ENCODE results near the gene CDKN2AIPNL.
"Not testable (repeated sequence)": the region's sequence is repeated elsewhere in the genome, so short reads cannot be mapped to it uniquely, and the experiment has no call there.

The CDKN2AIPNL gene

DNA sequence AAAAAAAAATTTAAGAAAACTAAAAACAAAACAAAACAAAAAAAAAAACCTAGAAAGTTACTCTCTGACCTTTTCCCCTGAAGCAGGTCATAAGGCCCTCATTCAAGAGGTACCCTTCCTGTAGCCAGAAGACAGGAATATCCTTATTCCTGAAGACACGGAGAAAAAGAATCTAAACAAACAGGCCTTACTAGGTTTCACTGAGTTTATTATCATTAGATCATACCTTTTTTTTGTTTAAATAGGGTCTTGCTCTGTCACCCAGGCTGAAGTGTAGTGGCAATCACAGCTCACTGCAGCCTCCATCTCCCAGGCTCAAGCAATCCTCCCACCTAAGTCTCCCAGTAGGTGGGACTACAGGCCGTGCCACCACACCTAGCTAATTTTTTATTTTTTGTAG is 11.7 kb upstream of the CDKN2AIPNL start:
- POLR2A ChIA-PET, result interaction anchor here (0.7 kb wide), 1 partner anchor 65 kb away, joined by 3 read pairs; no protein-coding TSS in a partner anchor
- no peak for DNase-seq (ENCODE audit: extremely low spot score)
- CTCF ChIA-PET, result no interaction called here
- TF ChIP-seq CTCF (IDR thresholded peaks at IDR 0.05; ENCODE audit: control extremely low read depth, extremely low read depth, low read depth, missing control alignments), result no peak

DNA sequence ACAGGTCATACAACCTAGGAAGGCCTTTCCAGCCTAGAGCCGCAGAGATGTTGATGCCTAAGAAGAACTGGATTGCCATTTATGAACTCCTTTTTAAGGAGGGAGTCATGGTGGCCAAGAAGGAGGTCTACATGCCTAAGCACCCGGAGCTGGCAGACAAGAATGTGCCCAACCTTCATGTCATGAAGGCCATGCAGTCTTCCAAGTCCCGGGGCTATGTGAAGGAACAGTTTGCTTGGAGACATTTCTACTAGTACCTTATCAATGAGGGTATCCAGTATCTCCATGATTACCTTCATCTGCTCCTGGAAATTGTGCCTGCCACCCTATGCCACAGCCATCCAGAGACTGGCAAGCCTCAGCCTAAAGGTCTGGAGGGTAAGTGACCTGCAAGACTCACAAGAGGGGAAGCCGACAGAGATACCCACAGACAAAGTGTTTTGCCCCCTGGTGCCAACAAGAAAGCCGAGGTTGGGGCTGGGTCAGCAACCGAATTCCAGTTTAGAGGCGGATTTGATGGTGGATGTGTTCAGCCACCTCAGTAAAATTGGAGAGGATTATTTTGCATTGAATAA is 11.2 kb upstream of the CDKN2AIPNL start:
- no peak for DNase-seq (ENCODE audit: extremely low spot score)
- ChIA-PET POLR2A (interaction anchor here (0.7 kb wide), 1 partner anchor 64 kb away, joined by 3 read pairs; no protein-coding TSS in a partner anchor), CTCF (no interaction called here)
- no peak for TF ChIP-seq CTCF (IDR thresholded peaks at IDR 0.05; ENCODE audit: control extremely low read depth, extremely low read depth, low read depth, missing control alignments)

- CTCF ChIA-PET, result interaction anchor here (2.0 kb wide), 1 partner anchor 9 kb away, joined by 6 read pairs; the partner anchor contains the start of gene CDKN2AIPNL
- POLR2A ChIA-PET, result not testable (repeated sequence)
These were observed 9.4 kb upstream of the CDKN2AIPNL start for GRCh38 chr5:134421038-134421437.

GRCh38 chr5:134420343-134420742 is 8.7 kb upstream of the CDKN2AIPNL start:
- POLR2A ChIA-PET, result no interaction called here
- DNase-seq (ENCODE audit: extremely low spot score), result no peak
- TF ChIP-seq CTCF (IDR thresholded peaks at IDR 0.05; ENCODE audit: control extremely low read depth, extremely low read depth, low read depth, missing control alignments), result no peak
- CTCF ChIA-PET, result interaction anchor here (0.8 to 2.0 kb wide), 3 partner anchors 9 to 108 kb away, joined by 3 to 6 read pairs (median 3); partner anchors contain the start of gene CDKN2AIPNL

More at GRCh38 chr5:134421038-134421437, 9.4 kb upstream of the CDKN2AIPNL start:
- not testable (repeated sequence) for DNase-seq (ENCODE audit: extremely low spot score)

- DNase-seq (ENCODE audit: extremely low spot score), result no peak
- TF ChIP-seq CTCF (IDR thresholded peaks at IDR 0.05; ENCODE audit: control extremely low read depth, extremely low read depth, low read depth, missing control alignments), result no peak
- ChIA-PET POLR2A (no interaction called here), CTCF (no interaction called here)
These were observed 7.3 kb upstream of the CDKN2AIPNL start for GRCh38 chr5:134418958-134419357.

- DNase-seq (ENCODE audit: extremely low spot score), result no peak
- ChIA-PET POLR2A (interaction anchor here (0.6 kb wide), 1 partner anchor 96 kb away, joined by 4 read pairs; no protein-coding TSS in a partner anchor), CTCF (interaction anchor here (1.1 to 1.4 kb wide), 3 partner anchors 11 to 160 kb away, joined by 3 to 4 read pairs (median 4); no protein-coding TSS in a partner anchor)
- no peak for TF ChIP-seq CTCF (IDR thresholded peaks at IDR 0.05; ENCODE audit: control extremely low read depth, extremely low read depth, low read depth, missing control alignments)
These were observed 6.0 kb upstream of the CDKN2AIPNL start for GRCh38 chr5:134417707-134418106.

DNA sequence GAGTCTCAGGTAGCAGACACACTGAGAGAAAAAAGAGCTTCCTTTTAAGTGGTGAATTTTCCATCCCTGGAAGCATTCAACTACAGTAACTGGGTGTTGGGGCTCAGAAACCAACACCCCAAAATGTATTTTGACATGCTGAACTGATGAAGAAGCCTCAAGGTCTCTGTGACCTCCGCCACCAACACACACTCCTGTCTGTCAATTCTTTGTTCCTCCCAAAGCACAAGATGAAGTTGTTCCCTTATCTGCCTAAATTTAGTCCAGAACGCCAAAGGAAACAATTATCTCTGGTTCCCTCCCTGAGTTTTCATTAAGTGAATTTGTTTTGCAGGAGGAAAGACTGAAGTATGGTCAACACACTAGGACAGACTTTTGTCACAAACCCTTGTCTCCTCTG is 1.4 kb upstream of the CDKN2AIPNL start:
- TF ChIP-seq CTCF (IDR thresholded peaks at IDR 0.05; ENCODE audit: control extremely low read depth, extremely low read depth, low read depth, missing control alignments), result no peak
- ChIA-PET CTCF (interaction anchor here (0.9 to 3.5 kb wide), 7 partner anchors 12 to 174 kb away, joined by 3 to 25 read pairs (median 13); no protein-coding TSS in a partner anchor), POLR2A (no interaction called here)
- DNase-seq (ENCODE audit: extremely low spot score), result no peak
